ENCODE results near the gene CEP192. TPM values are rescaled to one million over a fixed set of nuclear protein-coding genes. Genes with fewer than 3 reads are reported as not detected.

The CEP192 gene
- total and polyA plus RNA-seq, 10 of the 15 experiments (the other 5 are each of a cell fraction or from before 2014, with no cell fraction given): 15.4 to 58.2 (median 29.6) TPM

- TF ChIP-seq, protein P1, sequence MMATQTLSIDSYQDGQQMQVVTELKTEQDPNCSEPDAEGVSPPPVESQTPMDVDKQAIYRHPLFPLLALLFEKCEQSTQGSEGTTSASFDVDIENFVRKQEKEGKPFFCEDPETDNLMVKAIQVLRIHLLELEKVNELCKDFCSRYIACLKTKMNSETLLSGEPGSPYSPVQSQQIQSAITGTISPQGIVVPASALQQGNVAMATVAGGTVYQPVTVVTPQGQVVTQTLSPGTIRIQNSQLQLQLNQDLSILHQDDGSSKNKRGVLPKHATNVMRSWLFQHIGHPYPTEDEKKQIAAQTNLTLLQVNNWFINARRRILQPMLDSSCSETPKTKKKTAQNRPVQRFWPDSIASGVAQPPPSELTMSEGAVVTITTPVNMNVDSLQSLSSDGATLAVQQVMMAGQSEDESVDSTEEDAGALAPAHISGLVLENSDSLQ (IDR thresholded peaks at IDR 0.05): no peak
- TF ChIP-seq, protein P2, sequence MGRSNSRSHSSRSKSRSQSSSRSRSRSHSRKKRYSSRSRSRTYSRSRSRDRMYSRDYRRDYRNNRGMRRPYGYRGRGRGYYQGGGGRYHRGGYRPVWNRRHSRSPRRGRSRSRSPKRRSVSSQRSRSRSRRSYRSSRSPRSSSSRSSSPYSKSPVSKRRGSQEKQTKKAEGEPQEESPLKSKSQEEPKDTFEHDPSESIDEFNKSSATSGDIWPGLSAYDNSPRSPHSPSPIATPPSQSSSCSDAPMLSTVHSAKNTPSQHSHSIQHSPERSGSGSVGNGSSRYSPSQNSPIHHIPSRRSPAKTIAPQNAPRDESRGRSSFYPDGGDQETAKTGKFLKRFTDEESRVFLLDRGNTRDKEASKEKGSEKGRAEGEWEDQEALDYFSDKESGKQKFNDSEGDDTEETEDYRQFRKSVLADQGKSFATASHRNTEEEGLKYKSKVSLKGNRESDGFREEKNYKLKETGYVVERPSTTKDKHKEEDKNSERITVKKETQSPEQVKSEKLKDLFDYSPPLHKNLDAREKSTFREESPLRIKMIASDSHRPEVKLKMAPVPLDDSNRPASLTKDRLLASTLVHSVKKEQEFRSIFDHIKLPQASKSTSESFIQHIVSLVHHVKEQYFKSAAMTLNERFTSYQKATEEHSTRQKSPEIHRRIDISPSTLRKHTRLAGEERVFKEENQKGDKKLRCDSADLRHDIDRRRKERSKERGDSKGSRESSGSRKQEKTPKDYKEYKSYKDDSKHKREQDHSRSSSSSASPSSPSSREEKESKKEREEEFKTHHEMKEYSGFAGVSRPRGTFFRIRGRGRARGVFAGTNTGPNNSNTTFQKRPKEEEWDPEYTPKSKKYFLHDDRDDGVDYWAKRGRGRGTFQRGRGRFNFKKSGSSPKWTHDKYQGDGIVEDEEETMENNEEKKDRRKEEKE (IDR thresholded peaks at IDR 0.05): no peak
- no peak for TF ChIP-seq NR2C2 (IDR thresholded peaks at IDR 0.05; ENCODE audit: borderline replicate concordance, control insufficient read depth, insufficient read length, low read depth)
Observed at GRCh38 chr18:13158428-13158827, 167.3 kb downstream of the CEP192 start (continued).

GRCh38 chr18:13159579-13159978, 168.4 kb downstream of the CEP192 start:
- intact Hi-C loops (cut with micrococcal nuclease; ENCODE audit: unreplicated experiment) (loop anchor here (2.0 to 10.0 kb wide), 4 partner anchors 157 to 435 kb away; partner anchors contain the start of gene SEH1L), in situ Hi-C loops (cut with MboI) (loop anchor here (5.0 to 25.0 kb wide), 2 partner anchors 432 to 478 kb away; no protein-coding TSS in a partner anchor)
- Histone ChIP-seq H4K20me1 (ENCODE audit: control insufficient read depth, insufficient read depth) (no peaks in the 10 kb centered on the region), H3K4me3 (no peak overlapping the region), H3K4me2 (ENCODE audit: control insufficient read depth, insufficient read depth) (no peak overlapping the region), H3K4me1 (ENCODE audit: control insufficient read depth, insufficient read depth, low read length) (no peaks in the 10 kb centered on the region), H3K27ac (ENCODE audit: control insufficient read depth, insufficient read depth) (no peak overlapping the region), H2AFZ (ENCODE audit: control insufficient read depth, low read depth, low read length) (no peak overlapping the region; the same call in 1 of the 2 replicates), H3K36me3 (ENCODE audit: control insufficient read depth in 2 of 2, insufficient read depth in 2 of 2, low read length in 1 of 2) (no peaks in the 10 kb centered on the region), H3K79me2 (ENCODE audit: control insufficient read depth, insufficient read depth, low read length) (no peaks in the 10 kb centered on the region), H3K9ac (ENCODE audit: control insufficient read depth, insufficient read depth, low read length) (no peak overlapping the region), H3K27me3 (replicated peaks in 1 of 2; ENCODE audit: control insufficient read depth in 2 of 2, insufficient read depth in 2 of 2, low read length in 1 of 2) (no peaks in the 10 kb centered on the region; a peak in 1 of 4 replicates), H3K9me3 (replicated peaks; ENCODE audit: control insufficient read depth, insufficient read depth, low read length) (peaks cover 6% of the 10 kb centered on the region; the same call in 2 of the 3 replicates)
- ChIA-PET CTCF (interaction anchor here (0.6 to 2.8 kb wide), 71 partner anchors 8 to 768 kb away, joined by 3 to 21 read pairs (median 4); no protein-coding TSS in a partner anchor), RAD21 (ENCODE audit: unreplicated experiment) (interaction anchor here (0.6 to 2.1 kb wide), 41 partner anchors 9 to 767 kb away, joined by 3 to 18 read pairs (median 5); partner anchors contain the start of gene CEP192), POLR2A (interaction anchor here (0.6 to 1.1 kb wide), 2 partner anchors 11 to 396 kb away, joined by 3 read pairs; no protein-coding TSS in a partner anchor), SMC1A (ENCODE audit: uncharacterized antibody, unreplicated experiment) (interaction anchor here (0.5 to 2.3 kb wide), 39 partner anchors 8 to 467 kb away, joined by 3 to 13 read pairs (median 4); no protein-coding TSS in a partner anchor)
- no peak for DNase-seq (ENCODE audit: low read depth, low spot score)
- no TSS peak for BruUV-seq (replicated peaks)
- peak; percentile 79 for ATAC-seq
- WGBS (ENCODE audit: insufficient coverage, insufficient replicate concordance, low lambda C conversion rate, missing lambda C conversion rate): 29% methylated on average over 5 of the region's 5 CpGs
- FAIRE-seq: peak; percentile 44
- TF ChIP-seq HDAC6 (IDR thresholded peaks at IDR 0.05; ENCODE audit: unreplicated experiment): no peak
- TF ChIP-seq RBBP5 (conservative IDR thresholded peaks at IDR 0.05): no peak
- TF ChIP-seq RCOR1 (conservative IDR thresholded peaks at IDR 0.05; ENCODE audit: low read depth, low read length): no peak
- TF ChIP-seq, protein P2 (IDR thresholded peaks at IDR 0.05): no peak
- no peak for TF ChIP-seq ETV6 (conservative IDR thresholded peaks at IDR 0.05 in 1 of 2, IDR thresholded peaks at IDR 0.05 in 1 of 2; ENCODE audit: borderline replicate concordance in 1 of 2, low read depth in 1 of 2)
- TF ChIP-seq YY1 (IDR thresholded peaks at IDR 0.05; ENCODE audit: low read depth, low read length): no peak
- no peak for TF ChIP-seq SMAD5 (IDR thresholded peaks at IDR 0.05; ENCODE audit: low read depth)
- TF ChIP-seq CHD4 (IDR thresholded peaks at IDR 0.05): no peak
- no peak for TF ChIP-seq HCFC1 (IDR thresholded peaks at IDR 0.05; ENCODE audit: low read length)
- peak; percentile 84 for TF ChIP-seq SMC3 (IDR thresholded peaks at IDR 0.05; ENCODE audit: borderline replicate concordance, low read length)
- TF ChIP-seq, protein P1 (IDR thresholded peaks at IDR 0.05): no peak
- TF ChIP-seq RB1 (IDR thresholded peaks at IDR 0.05; ENCODE audit: borderline replicate concordance): no peak
- no peak for TF ChIP-seq NR2C1 (IDR thresholded peaks at IDR 0.05)
